Measurements from ENCODE around the gene TEAD3.
"Not testable (repeated sequence)": the region's sequence is repeated elsewhere in the genome, so short reads cannot be mapped to it uniquely, and the experiment has no call there.

TEAD3 gene

DNA sequence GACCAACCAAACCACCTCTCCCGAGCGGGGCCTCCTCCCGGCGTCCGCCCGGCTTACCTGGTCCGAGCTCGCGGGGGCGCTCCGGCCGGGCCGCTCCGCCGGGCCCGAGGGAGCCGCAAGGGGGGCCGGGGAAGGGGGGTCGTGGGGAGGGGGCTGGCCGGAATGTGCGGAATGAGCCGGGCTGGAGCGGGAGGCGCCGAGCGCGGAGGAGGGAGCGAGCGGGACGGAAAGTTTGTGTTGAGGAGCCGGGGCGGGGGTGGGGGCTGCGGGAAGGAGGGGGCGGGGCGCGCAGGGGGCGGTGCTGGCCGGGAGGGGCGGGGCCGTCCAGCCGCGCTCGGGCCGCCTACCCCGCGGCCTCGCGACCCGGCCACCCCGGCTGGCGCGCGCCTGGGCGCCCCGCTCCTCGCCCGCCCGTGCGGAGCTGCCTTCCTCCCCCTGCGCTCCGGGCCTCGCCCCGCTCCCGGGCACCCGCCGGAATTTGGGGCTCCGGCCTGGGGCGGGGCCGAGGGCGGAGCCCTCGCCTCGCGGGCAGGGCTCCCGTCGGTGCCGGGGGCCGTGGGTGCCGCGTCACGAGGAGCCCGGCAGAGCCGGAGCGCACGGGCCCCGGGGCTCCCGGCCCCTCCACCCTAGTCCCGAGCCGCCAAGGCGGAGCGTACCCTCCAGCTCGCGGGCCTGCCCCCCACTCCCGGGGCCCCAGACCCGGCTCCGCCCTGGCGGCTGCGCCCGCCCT, at the start of gene TEAD3:
TEAD3 (minus strand) TSS at position 239 of the 730 bp plus-strand sequence.
- H3K9ac ChIP-seq (ENCODE audit: low read length in 5 of 5): peak within 1 kb of the TSS in 4 of 5 donors; percentile 43 to 81 (median 73)
- H3K9me3 ChIP-seq (ENCODE audit: control insufficient read depth in 5 of 5, low read length in 5 of 5): no peaks in the 10 kb centered on the region
- H3K4me1 ChIP-seq (ENCODE audit: control insufficient read depth in 5 of 5, insufficient read depth in 5 of 5, low read length in 5 of 5): peaks cover 0 to 41% (median 36%) of the 10 kb centered on the region in 5 donors
- peaks cover 0 to 29% (median 24%) of the 10 kb centered on the region in 5 donors for H3K27me3 ChIP-seq (ENCODE audit: control insufficient read depth in 5 of 5, insufficient read depth in 4 of 5, low read length in 5 of 5)
- peak within 1 kb of the TSS; percentile 60 to 73 (median 63) for H3K4me3 ChIP-seq (ENCODE audit: low read depth in 1 of 5, low read length in 5 of 5)
- H3K27ac ChIP-seq (ENCODE audit: low read depth, low read length): peak within 1 kb of the TSS; percentile 54
- H3K36me3 ChIP-seq (ENCODE audit: control insufficient read depth in 5 of 5, insufficient read depth in 5 of 5, low read length in 5 of 5): no peaks in the 10 kb centered on the region

DNA sequence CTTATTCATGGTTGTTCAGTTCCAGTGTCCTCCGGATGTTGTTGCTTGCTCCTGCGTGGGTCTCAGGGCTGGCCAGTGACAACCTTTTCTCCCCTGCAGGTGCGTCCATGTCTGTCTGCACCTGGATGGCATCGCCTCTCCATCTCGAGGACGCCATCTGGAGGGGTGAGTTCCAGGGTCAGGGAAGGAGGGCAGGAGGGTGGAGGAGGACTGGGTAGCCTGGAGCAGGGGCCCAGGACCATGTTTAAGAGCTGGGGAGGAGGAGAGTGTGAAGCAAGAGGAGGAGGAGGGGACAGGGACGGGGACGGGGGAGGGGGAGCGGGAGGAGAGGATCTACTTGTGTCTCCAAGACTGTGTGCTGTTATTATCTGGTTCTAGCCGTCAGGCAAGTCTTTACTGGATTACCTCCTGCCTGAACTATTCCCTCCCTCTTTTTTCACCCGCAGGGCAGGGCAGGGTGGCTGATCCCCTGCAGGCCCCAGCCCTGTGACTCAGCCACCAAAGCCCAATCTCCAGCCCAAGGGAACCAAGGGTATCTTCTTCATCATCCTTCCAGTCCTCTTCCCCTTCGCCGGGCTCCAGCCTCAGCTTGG, 48.0 kb upstream of the TEAD3 start:
- H3K4me3 ChIP-seq (ENCODE audit: low read depth in 1 of 5, low read length in 5 of 5): no peak overlapping the region
- peaks cover 0 to 4% (median 0%) of the 10 kb centered on the region in 5 donors for H3K27me3 ChIP-seq (ENCODE audit: control insufficient read depth in 5 of 5, insufficient read depth in 4 of 5, low read length in 5 of 5)
- H3K36me3 ChIP-seq (ENCODE audit: control insufficient read depth in 5 of 5, insufficient read depth in 5 of 5, low read length in 5 of 5): no peaks in the 10 kb centered on the region
- no peak overlapping the region for H3K9ac ChIP-seq (ENCODE audit: low read length in 5 of 5)
- peaks cover 0 to 5% (median 0%) of the 10 kb centered on the region in 5 donors for H3K4me1 ChIP-seq (ENCODE audit: control insufficient read depth in 5 of 5, insufficient read depth in 5 of 5, low read length in 5 of 5)
- no peak overlapping the region for H3K27ac ChIP-seq (ENCODE audit: low read depth, low read length)
- peaks cover 0 to 3% (median 0%) of the 10 kb centered on the region in 5 donors for H3K9me3 ChIP-seq (ENCODE audit: control insufficient read depth in 5 of 5, low read length in 5 of 5)

DNA sequence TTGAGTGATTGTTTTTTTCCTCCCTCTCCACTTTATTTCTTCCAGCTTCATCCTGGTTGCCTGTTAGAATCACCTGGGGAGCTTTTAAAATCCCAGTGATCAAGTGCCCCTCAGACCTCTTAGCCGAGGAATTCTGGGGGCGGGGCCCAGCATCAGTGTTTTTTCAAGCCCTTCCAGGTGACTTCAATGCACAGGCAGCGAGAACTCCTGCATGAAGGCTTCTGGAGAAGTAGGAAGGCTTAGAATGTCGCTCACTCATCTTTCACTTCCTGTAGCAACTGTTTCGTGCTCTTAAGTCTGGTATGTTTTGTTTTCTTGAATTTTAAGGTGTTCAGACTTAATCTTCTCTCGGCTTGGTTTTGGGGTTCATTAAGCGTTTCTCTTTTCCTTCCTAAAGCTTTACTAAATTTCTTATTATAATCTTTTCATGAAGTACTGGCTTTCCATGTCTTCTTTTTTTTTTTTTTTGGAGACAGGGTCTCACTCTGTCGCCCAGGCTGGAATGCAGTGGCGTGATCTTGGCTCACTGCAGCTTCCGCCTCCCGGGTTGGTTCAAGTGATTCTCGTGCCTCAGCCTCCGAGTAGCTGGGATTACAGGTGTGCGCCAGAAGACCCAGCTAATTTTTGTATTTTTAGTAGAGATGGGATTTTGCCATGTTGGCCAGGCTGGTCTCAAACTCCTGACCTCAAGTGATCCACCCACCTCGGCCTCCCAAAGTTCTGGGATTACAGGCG, 46.7 kb upstream of the TEAD3 start:
- no peak overlapping the region for H3K9ac ChIP-seq (ENCODE audit: low read length in 5 of 5)
- no peaks in the 10 kb centered on the region for H3K36me3 ChIP-seq (ENCODE audit: control insufficient read depth in 5 of 5, insufficient read depth in 5 of 5, low read length in 5 of 5)
- H3K4me1 ChIP-seq (ENCODE audit: control insufficient read depth in 5 of 5, insufficient read depth in 5 of 5, low read length in 5 of 5): peaks cover 0 to 5% (median 0%) of the 10 kb centered on the region in 5 donors
- H3K27me3 ChIP-seq (ENCODE audit: control insufficient read depth in 5 of 5, insufficient read depth in 4 of 5, low read length in 5 of 5): peaks cover 0 to 4% (median 0%) of the 10 kb centered on the region in 5 donors
- H3K27ac ChIP-seq (ENCODE audit: low read depth, low read length): no peak overlapping the region
- no peak overlapping the region for H3K4me3 ChIP-seq (ENCODE audit: low read depth in 1 of 5, low read length in 5 of 5)
- peaks cover 0 to 3% (median 0%) of the 10 kb centered on the region in 5 donors for H3K9me3 ChIP-seq (ENCODE audit: control insufficient read depth in 5 of 5, low read length in 5 of 5)

DNA sequence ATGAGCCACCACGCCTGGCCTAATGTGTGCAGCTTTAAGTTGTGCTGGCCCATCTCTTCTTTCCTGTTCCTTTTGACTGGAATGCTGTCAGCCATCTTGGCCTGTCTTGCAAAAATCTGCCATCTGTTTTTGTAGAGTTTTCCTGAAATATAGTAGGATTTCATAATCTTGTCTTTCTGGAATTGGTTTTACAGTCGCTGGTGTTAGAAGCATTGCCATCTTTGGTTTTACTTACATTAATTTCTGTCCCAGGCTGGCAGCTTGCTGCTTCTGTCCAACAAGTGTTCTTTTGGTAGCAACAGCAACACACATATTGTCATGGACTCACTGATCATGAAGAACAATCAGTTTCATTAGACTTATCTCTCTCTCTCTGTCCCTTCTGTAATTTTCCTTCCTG, 45.0 kb upstream of the TEAD3 start:
- H3K36me3 ChIP-seq (ENCODE audit: control insufficient read depth in 5 of 5, insufficient read depth in 5 of 5, low read length in 5 of 5): no peaks in the 10 kb centered on the region
- peaks cover 0 to 3% (median 0%) of the 10 kb centered on the region in 5 donors for H3K9me3 ChIP-seq (ENCODE audit: control insufficient read depth in 5 of 5, low read length in 5 of 5)
- H3K27ac ChIP-seq (ENCODE audit: low read depth, low read length): no peak overlapping the region
- H3K27me3 ChIP-seq (ENCODE audit: control insufficient read depth in 5 of 5, insufficient read depth in 4 of 5, low read length in 5 of 5): no peaks in the 10 kb centered on the region
- H3K4me1 ChIP-seq (ENCODE audit: control insufficient read depth in 5 of 5, insufficient read depth in 5 of 5, low read length in 5 of 5): peaks cover 0 to 5% (median 0%) of the 10 kb centered on the region in 5 donors
- H3K4me3 ChIP-seq (ENCODE audit: low read depth in 1 of 5, low read length in 5 of 5): no peak overlapping the region
- no peak overlapping the region for H3K9ac ChIP-seq (ENCODE audit: low read length in 5 of 5)

DNA sequence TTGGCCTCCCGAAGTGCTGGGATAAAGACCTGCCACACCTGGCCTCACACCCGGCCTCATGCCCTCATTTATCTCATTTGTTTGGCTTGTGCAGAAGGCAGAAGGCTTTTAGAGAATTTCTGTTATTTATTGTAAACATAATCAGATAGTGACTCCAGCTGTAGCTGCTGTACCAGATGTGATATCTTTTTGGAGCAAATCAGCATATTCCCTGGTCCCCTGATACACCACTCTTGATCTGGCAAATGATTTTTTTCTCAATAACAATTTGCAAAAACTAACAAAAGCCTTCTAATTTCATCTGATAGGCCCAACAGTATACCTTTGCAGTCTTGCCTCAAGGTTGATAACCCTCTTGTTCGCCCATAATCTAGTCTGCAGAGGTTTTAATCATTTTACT, 42.3 kb upstream of the TEAD3 start:
- peaks cover 1 to 7% (median 3%) of the 10 kb centered on the region in 5 donors for H3K27me3 ChIP-seq (ENCODE audit: control insufficient read depth in 5 of 5, insufficient read depth in 4 of 5, low read length in 5 of 5)
- H3K4me3 ChIP-seq (ENCODE audit: low read depth in 1 of 5, low read length in 5 of 5): no peak overlapping the region
- no peaks in the 10 kb centered on the region for H3K36me3 ChIP-seq (ENCODE audit: control insufficient read depth in 5 of 5, insufficient read depth in 5 of 5, low read length in 5 of 5)
- no peak overlapping the region for H3K27ac ChIP-seq (ENCODE audit: low read depth, low read length)
- H3K4me1 ChIP-seq (ENCODE audit: control insufficient read depth in 5 of 5, insufficient read depth in 5 of 5, low read length in 5 of 5): peaks cover 0 to 5% (median 0%) of the 10 kb centered on the region in 5 donors
- H3K9me3 ChIP-seq (ENCODE audit: control insufficient read depth in 5 of 5, low read length in 5 of 5): peaks cover 0 to 3% (median 0%) of the 10 kb centered on the region in 5 donors
- H3K9ac ChIP-seq (ENCODE audit: low read length in 5 of 5): no peak overlapping the region

DNA sequence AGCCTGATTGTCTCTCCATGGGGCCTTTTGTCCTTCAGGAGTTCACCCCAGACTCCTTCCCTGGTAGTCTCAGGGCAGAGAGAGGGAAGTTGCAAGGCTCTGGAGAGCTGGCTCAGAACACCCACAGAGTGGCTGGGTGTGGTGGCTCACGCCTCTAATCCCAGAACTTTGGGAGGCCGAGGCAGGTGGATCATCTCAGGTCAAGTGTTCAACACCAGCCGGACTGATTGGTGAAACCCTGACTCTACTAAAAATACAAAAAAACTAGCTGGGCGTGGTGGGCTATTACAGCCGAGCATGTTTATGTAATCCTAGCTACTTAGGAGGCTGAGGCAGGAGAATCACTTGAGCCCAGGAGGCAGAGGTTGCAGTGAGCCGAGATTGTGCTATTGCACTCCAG, 39.0 kb upstream of the TEAD3 start:
- H3K4me1 ChIP-seq (ENCODE audit: control insufficient read depth in 5 of 5, insufficient read depth in 5 of 5, low read length in 5 of 5); H3K9me3 ChIP-seq (ENCODE audit: control insufficient read depth in 5 of 5, low read length in 5 of 5); H3K27ac ChIP-seq (ENCODE audit: low read depth, low read length); H3K4me3 ChIP-seq (ENCODE audit: low read depth in 1 of 5, low read length in 5 of 5); H3K9ac ChIP-seq (ENCODE audit: low read length in 5 of 5); H3K27me3 ChIP-seq (ENCODE audit: control insufficient read depth in 5 of 5, insufficient read depth in 4 of 5, low read length in 5 of 5); H3K36me3 ChIP-seq (ENCODE audit: control insufficient read depth in 5 of 5, insufficient read depth in 5 of 5, low read length in 5 of 5): not testable (repeated sequence)

DNA sequence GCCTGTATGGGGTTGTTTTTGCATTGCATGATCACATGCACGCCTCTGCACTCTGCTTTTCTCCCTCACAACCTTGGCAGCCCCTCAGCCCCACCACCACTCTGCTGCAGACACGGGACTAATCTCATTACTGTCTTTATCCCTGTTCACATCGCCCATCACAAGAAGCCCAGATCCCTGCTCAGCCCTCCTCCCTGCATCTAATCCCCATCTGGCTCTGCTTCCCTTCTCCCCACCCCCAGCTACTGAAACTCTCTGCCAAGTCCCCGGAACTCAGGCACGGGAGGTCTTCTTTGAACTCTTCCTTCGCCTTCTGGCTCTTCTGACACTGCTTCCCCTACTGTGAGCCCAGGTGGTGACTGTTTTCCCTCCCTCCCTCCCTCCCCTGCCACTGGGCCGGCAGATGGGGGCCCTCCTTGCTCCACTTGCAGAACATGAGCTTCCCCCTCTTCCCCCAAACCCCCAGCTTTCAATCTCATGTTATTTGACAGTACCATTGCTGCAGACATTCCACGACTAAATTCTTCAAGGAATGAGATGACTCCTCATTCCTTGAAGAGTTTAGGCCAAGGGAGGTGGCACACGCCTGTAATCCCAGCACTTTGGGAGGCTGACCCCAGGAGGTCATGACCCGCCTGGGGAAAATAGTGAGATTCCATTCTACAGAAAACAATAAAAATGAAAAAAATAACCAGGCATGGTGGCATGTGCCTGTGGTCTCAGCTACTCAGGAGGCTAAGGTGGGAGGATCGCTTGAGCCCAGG, 37.7 kb upstream of the TEAD3 start:
- Histone ChIP-seq H3K27ac (ENCODE audit: low read depth, low read length) (no peak overlapping the region), H3K27me3 (ENCODE audit: control insufficient read depth in 5 of 5, insufficient read depth in 4 of 5, low read length in 5 of 5) (peaks cover 2 to 10% (median 4%) of the 10 kb centered on the region in 5 donors), H3K9me3 (ENCODE audit: control insufficient read depth in 5 of 5, low read length in 5 of 5) (no peaks in the 10 kb centered on the region), H3K4me1 (ENCODE audit: control insufficient read depth in 5 of 5, insufficient read depth in 5 of 5, low read length in 5 of 5) (no peaks in the 10 kb centered on the region), H3K9ac (ENCODE audit: low read length in 5 of 5) (no peak overlapping the region), H3K4me3 (ENCODE audit: low read depth in 1 of 5, low read length in 5 of 5) (no peak overlapping the region), H3K36me3 (ENCODE audit: control insufficient read depth in 5 of 5, insufficient read depth in 5 of 5, low read length in 5 of 5) (no peaks in the 10 kb centered on the region)

DNA sequence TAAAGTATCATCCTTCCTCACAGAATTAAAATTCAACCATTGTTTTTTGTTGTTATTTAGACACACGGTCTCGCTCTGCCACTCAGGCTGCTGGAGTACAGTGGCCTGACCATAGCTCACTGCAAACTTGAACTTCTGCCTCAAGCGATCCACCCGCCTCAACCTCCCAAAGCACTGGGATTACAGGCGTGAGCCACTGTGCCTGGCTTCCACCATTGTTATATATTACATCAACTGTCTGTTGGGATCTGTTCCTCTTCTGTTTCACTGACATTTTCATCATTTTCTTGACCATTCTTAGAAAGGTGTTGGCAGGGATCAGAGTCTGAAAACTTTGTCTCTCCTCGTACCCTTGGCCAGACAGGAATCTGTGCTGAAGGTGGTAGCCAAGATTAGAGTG, 37.1 kb upstream of the TEAD3 start:
- H3K27ac ChIP-seq (ENCODE audit: low read depth, low read length): no peak overlapping the region
- peaks cover 2 to 10% (median 4%) of the 10 kb centered on the region in 5 donors for H3K27me3 ChIP-seq (ENCODE audit: control insufficient read depth in 5 of 5, insufficient read depth in 4 of 5, low read length in 5 of 5)
- no peaks in the 10 kb centered on the region for H3K4me1 ChIP-seq (ENCODE audit: control insufficient read depth in 5 of 5, insufficient read depth in 5 of 5, low read length in 5 of 5)
- H3K36me3 ChIP-seq (ENCODE audit: control insufficient read depth in 5 of 5, insufficient read depth in 5 of 5, low read length in 5 of 5): no peaks in the 10 kb centered on the region
- H3K4me3 ChIP-seq (ENCODE audit: low read depth in 1 of 5, low read length in 5 of 5): no peak overlapping the region
- no peak overlapping the region for H3K9ac ChIP-seq (ENCODE audit: low read length in 5 of 5)
- no peaks in the 10 kb centered on the region for H3K9me3 ChIP-seq (ENCODE audit: control insufficient read depth in 5 of 5, low read length in 5 of 5)

DNA sequence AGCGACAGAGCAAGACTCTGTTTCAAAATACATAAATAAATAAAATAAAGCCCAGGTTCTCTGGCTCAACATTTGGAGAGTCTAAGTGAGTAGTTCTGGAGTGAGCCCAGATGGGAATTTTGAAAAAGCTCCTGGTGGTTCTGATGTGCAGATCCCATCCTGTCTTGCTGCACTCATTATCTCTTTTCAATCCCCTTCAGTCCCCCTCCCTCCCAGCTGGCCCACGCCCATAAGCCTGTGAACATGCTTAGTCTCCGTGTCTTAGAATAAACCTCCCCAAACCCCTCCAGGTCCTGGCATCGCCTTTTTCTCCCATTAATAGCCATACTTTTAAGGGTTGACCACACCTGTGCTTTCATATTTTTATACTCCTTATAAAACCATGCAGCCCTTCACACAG, 35.2 kb upstream of the TEAD3 start:
- Histone ChIP-seq H3K27ac (ENCODE audit: low read depth, low read length) (no peak overlapping the region), H3K27me3 (ENCODE audit: control insufficient read depth in 5 of 5, insufficient read depth in 4 of 5, low read length in 5 of 5) (peaks cover 2 to 10% (median 4%) of the 10 kb centered on the region in 5 donors), H3K9ac (ENCODE audit: low read length in 5 of 5) (no peak overlapping the region), H3K4me1 (ENCODE audit: control insufficient read depth in 5 of 5, insufficient read depth in 5 of 5, low read length in 5 of 5) (no peaks in the 10 kb centered on the region), H3K4me3 (ENCODE audit: low read depth in 1 of 5, low read length in 5 of 5) (no peak overlapping the region), H3K9me3 (ENCODE audit: control insufficient read depth in 5 of 5, low read length in 5 of 5) (no peaks in the 10 kb centered on the region), H3K36me3 (ENCODE audit: control insufficient read depth in 5 of 5, insufficient read depth in 5 of 5, low read length in 5 of 5) (no peaks in the 10 kb centered on the region)
